GM12878 (cell line): Measurements from ENCODE around the gene BLOC1S3. TPM values are rescaled to one million over a fixed set of nuclear protein-coding genes. Genes with fewer than 3 reads are reported as not detected.
A peak's percentile ranks its signal among the peaks of the same experiment; 100 is the strongest.

Source experiments
- BACH1 ChIP-seq: fragments of 450-650 bp; IDR thresholded peaks from 2 replicates; pipeline ENCODE4 v1.6.1; 2017; ENCODE audit warnings: mild to moderate bottlenecking, borderline replicate concordance
- BHLHE40 ChIP-seq, 2 experiments: fragments of 450-650 bp in 1 of 2; IDR thresholded peaks; 2 replicates each; pipeline ENCODE4 v1.6.1; 2011 to 2017; ENCODE audit warnings: low read depth in 2 of 2, borderline replicate concordance in 1 of 2, improper control_type of control experiment in 1 of 2, low read length in 1 of 2, mild to moderate bottlenecking in 1 of 2
- DPF2 ChIP-seq: fragments of 450-650 bp; IDR thresholded peaks from 2 replicates; pipeline ENCODE4 v1.6.1; 2017; ENCODE audit warnings: mild to moderate bottlenecking
- EED ChIP-seq: sonication (generic); IDR thresholded peaks from 2 replicates; pipeline ENCODE4 v1.6.1; 2016; ENCODE audit warnings: antibody characterized with exemption, low read depth
- EGR1 ChIP-seq, 2 experiments: IDR thresholded peaks; 1 replicate in 1 of 2; 2 replicates in 1 of 2; pipeline ENCODE4 v1.6.1; 2011 to 2012; ENCODE audit warnings: low read depth in 2 of 2, low read length in 2 of 2, borderline replicate concordance in 1 of 2, mild to moderate bottlenecking in 1 of 2, moderate library complexity in 1 of 2
- ESRRA ChIP-seq: IDR thresholded peaks from 2 replicates; pipeline ENCODE4 v1.6.1; 2012; ENCODE audit warnings: mild to moderate bottlenecking, low read length, improper control_type of control experiment
- FOS ChIP-seq: IDR thresholded peaks from 3 replicates; pipeline ENCODE4 v1.6.1; 2011; ENCODE audit warnings: borderline replicate concordance; ENCODE audit not compliant: insufficient read length; ENCODE audit errors: extremely low read depth
- MTA3 ChIP-seq: IDR thresholded peaks from 2 replicates; pipeline ENCODE4 v1.6.1; 2012; ENCODE audit warnings: low read length, inconsistent platforms, borderline replicate concordance
- NBN ChIP-seq: fragments of 450-650 bp; IDR thresholded peaks from 2 replicates; pipeline ENCODE4 v1.6.1; 2016
- POLR2A ChIP-seq: IDR thresholded peaks from 2 replicates; pipeline ENCODE4 v1.6.1; 2011; ENCODE audit warnings: low read depth, mild to moderate bottlenecking, low read length
- RB1 ChIP-seq: fragments of 450-650 bp; formaldehyde crosslinking; IDR thresholded peaks from 2 replicates; pipeline ENCODE4 v1.6.1; 2017; ENCODE audit warnings: mild to moderate bottlenecking, borderline replicate concordance
- RUNX3 ChIP-seq: IDR thresholded peaks from 2 replicates; pipeline ENCODE4 v1.6.1; 2012; ENCODE audit warnings: low read length, inconsistent platforms
- SIN3A ChIP-seq: IDR thresholded peaks from 2 replicates; pipeline ENCODE4 v1.6.1; 2012; ENCODE audit warnings: low read depth, low read length, improper control_type of control experiment
- SP1 ChIP-seq: IDR thresholded peaks from one replicate; pipeline ENCODE4 v1.6.1; 2011; ENCODE audit warnings: low read depth, low read length
- SREBF1 ChIP-seq: IDR thresholded peaks from 2 replicates; pipeline ENCODE4 v1.6.1; 2012; ENCODE audit warnings: mild to moderate bottlenecking, low read length
- TARDBP ChIP-seq: IDR thresholded peaks from 2 replicates; pipeline ENCODE4 v1.6.1; 2016; ENCODE audit warnings: borderline replicate concordance
- WRNIP1 ChIP-seq: IDR thresholded peaks from 2 replicates; pipeline ENCODE4 v1.6.1; 2011; ENCODE audit warnings: low read depth, low read length, improper control_type of control experiment, borderline replicate concordance
- polyA plus RNA-seq, 11 experiments: library from polyadenylated mRNA; depleted of rRNA in 4 of 11; unstranded in 6 of 11; stranded (reverse) in 5 of 11; fragments of >200 nt; fragmentation: Nextera tagmentation in 4 of 11; fragmentation: Illumina TruSeq in 1 of 11; extraction: Ambion mirVana in 4 of 11; extraction: Trizol in 1 of 11; gene quantifications; 1 replicate in 1 of 11; 2 replicates in 10 of 11; pipeline versions ENCODE4 v1.2.1 to v1.2.3, GENCODE V29; 2011 to 2016; ENCODE audit warnings: inconsistent platforms in 2 of 11, missing spikeins in 2 of 11, low read depth in 1 of 11
- total RNA-seq, 4 experiments: library from RNA; depleted of rRNA in 3 of 4; stranded (reverse); fragments of >200 nt in 3 of 4; fragmentation: Illumina TruSeq in 1 of 4; extraction: Trizol in 1 of 4; gene quantifications; 2 replicates each; pipeline versions ENCODE4 v1.2.1 to v1.2.3, GENCODE V29; 2013 to 2021
- TF ChIP-seq, protein P1 (sequence below): fragments of 450-650 bp; formaldehyde crosslinking; IDR thresholded peaks from 2 replicates; pipeline ENCODE4 v1.4.0; 2020; ENCODE audit warnings: mild to moderate bottlenecking, moderate library complexity
- TF ChIP-seq, protein P2 (sequence below): IDR thresholded peaks from 2 replicates; pipeline ENCODE4 v1.6.1; 2012; ENCODE audit warnings: low read depth, low read length, improper control_type of control experiment
- TF ChIP-seq, protein P3 (sequence below): IDR thresholded peaks from 2 replicates; pipeline ENCODE4 v1.6.1; 2012; ENCODE audit warnings: improper control_type of control experiment, low read depth, low read length; ENCODE audit not compliant: insufficient replicate concordance

Gene BLOC1S3
- total and polyA plus RNA-seq, 10 of the 15 experiments (the other 5 are each of a cell fraction or from before 2014, with no cell fraction given): 3.6 to 18.3 (median 10.4) TPM

DNA sequence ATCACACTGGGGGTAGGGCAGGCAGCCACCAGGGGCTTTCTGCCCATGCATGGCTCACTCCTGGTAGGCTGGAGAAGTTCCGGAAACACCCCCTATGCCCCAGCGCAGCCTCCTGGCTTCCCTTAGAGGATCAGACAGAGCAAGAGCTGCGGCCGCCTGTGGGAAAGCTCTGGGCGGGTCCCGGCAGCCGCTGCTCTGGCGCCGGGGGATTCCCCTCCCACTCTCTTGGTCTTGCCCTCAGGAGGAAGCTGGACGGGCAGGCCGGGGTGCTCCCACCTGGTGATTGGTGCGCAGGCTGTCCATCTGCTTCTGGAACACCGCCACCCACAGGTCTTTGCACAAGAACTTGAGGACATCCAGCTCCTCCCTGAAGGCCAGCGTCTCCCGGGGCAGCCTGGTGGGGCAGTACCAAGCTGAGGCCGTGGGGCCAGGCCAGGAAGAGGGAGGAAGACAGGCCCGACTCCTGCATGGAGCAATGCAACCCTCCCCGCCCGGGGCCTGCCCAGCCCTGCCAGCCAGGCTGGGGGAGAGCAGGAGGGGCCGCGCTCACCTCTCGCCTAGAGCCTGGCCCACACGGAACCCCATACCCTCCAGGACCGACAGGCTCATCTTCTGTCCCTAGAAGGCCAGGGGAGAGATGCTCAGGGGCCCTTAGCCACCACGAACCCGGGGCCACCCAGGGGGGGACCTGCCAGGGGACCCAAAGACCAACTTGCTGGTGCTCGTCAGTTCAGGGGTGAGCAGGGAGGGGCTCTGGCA, 13.8 kb upstream of the BLOC1S3 start (continued):
- TF ChIP-seq, protein P1, sequence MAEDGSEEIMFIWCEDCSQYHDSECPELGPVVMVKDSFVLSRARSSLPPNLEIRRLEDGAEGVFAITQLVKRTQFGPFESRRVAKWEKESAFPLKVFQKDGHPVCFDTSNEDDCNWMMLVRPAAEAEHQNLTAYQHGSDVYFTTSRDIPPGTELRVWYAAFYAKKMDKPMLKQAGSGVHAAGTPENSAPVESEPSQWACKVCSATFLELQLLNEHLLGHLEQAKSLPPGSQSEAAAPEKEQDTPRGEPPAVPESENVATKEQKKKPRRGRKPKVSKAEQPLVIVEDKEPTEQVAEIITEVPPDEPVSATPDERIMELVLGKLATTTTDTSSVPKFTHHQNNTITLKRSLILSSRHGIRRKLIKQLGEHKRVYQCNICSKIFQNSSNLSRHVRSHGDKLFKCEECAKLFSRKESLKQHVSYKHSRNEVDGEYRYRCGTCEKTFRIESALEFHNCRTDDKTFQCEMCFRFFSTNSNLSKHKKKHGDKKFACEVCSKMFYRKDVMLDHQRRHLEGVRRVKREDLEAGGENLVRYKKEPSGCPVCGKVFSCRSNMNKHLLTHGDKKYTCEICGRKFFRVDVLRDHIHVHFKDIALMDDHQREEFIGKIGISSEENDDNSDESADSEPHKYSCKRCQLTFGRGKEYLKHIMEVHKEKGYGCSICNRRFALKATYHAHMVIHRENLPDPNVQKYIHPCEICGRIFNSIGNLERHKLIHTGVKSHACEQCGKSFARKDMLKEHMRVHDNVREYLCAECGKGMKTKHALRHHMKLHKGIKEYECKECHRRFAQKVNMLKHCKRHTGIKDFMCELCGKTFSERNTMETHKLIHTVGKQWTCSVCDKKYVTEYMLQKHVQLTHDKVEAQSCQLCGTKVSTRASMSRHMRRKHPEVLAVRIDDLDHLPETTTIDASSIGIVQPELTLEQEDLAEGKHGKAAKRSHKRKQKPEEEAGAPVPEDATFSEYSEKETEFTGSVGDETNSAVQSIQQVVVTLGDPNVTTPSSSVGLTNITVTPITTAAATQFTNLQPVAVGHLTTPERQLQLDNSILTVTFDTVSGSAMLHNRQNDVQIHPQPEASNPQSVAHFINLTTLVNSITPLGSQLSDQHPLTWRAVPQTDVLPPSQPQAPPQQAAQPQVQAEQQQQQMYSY (CRISPR knock-in tag): no peak
- TF ChIP-seq EED (0 out of 2 replicates have a peak, but pooled peaks have one; percentile 52), ESRRA (no peak), WRNIP1 (no peak), POLR2A (no peak), FOS (no peak), SIN3A (no peak), EGR1 (IDR thresholded peaks at IDR 0.05; ENCODE audit: borderline replicate concordance in 1 of 2, low read depth in 2 of 2, low read length in 2 of 2) (peak in 1 of 2 experiments; percentile 65; a peak in 1 of 3 replicates), MTA3 (no peak), BHLHE40 (IDR thresholded peaks at IDR 0.05; ENCODE audit: borderline replicate concordance in 1 of 2, low read depth in 2 of 2, low read length in 1 of 2) (peak in 1 of 2 experiments; percentile 57; a peak in 1 of 4 replicates), SREBF1 (no peak), NBN (peak; percentile 47; the same call in 1 of the 2 replicates), TARDBP (no peak), RUNX3 (peak; percentile 52), RB1 (no peak), DPF2 (no peak), BACH1 (no peak), SP1 (no peak)
- TF ChIP-seq, protein P2, sequence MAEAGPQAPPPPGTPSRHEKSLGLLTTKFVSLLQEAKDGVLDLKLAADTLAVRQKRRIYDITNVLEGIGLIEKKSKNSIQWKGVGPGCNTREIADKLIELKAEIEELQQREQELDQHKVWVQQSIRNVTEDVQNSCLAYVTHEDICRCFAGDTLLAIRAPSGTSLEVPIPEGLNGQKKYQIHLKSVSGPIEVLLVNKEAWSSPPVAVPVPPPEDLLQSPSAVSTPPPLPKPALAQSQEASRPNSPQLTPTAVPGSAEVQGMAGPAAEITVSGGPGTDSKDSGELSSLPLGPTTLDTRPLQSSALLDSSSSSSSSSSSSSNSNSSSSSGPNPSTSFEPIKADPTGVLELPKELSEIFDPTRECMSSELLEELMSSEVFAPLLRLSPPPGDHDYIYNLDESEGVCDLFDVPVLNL: no peak
- TF ChIP-seq, protein P3, sequence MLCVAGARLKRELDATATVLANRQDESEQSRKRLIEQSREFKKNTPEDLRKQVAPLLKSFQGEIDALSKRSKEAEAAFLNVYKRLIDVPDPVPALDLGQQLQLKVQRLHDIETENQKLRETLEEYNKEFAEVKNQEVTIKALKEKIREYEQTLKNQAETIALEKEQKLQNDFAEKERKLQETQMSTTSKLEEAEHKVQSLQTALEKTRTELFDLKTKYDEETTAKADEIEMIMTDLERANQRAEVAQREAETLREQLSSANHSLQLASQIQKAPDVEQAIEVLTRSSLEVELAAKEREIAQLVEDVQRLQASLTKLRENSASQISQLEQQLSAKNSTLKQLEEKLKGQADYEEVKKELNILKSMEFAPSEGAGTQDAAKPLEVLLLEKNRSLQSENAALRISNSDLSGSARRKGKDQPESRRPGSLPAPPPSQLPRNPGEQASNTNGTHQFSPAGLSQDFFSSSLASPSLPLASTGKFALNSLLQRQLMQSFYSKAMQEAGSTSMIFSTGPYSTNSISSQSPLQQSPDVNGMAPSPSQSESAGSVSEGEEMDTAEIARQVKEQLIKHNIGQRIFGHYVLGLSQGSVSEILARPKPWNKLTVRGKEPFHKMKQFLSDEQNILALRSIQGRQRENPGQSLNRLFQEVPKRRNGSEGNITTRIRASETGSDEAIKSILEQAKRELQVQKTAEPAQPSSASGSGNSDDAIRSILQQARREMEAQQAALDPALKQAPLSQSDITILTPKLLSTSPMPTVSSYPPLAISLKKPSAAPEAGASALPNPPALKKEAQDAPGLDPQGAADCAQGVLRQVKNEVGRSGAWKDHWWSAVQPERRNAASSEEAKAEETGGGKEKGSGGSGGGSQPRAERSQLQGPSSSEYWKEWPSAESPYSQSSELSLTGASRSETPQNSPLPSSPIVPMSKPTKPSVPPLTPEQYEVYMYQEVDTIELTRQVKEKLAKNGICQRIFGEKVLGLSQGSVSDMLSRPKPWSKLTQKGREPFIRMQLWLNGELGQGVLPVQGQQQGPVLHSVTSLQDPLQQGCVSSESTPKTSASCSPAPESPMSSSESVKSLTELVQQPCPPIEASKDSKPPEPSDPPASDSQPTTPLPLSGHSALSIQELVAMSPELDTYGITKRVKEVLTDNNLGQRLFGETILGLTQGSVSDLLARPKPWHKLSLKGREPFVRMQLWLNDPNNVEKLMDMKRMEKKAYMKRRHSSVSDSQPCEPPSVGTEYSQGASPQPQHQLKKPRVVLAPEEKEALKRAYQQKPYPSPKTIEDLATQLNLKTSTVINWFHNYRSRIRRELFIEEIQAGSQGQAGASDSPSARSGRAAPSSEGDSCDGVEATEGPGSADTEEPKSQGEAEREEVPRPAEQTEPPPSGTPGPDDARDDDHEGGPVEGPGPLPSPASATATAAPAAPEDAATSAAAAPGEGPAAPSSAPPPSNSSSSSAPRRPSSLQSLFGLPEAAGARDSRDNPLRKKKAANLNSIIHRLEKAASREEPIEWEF: no peak
